Measurements from ENCODE around the gene DUSP28. TPM values are rescaled to one million over a fixed set of nuclear protein-coding genes. Genes with fewer than 3 reads are reported as not detected.

Gene DUSP28
- total and polyA plus RNA-seq, 2 of the 8 experiments (the other 6 are each of a cell fraction or from before 2014, with no cell fraction given): 2.1 to 2.3 TPM

DNA sequence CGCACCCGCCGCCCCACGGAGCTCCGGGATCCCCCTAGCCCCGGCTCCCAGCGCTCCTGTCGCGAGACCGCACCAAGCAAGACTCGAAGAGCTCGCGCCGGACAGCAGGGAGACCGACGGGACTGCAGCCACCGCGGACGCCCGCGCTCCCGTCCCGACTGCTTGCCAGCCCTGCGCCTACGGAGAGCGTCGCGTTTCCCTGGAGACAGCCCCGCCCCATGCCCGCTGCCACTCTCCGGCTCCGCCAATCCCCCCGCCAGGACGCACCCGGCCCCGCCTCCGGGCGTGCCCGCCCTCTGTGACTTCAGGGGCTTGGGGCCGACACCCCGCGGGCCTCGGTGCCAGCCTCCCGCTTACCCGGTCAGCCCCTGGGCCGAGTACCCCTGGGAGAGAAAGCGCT lies 2.3 kb upstream of the DUSP28 start, which contains the start of gene ANKMY1:
ANKMY1 (minus strand) TSS at position 181 of the 400 bp plus-strand sequence. CDS start 653 bp downstream, outside the sequence.
- Histone ChIP-seq H4K5ac (ENCODE audit: insufficient read length, low read depth, low read length) (no peak within 1 kb of the TSS), H3K4me3 (ENCODE audit: extremely low read depth in 1 of 4, insufficient read depth in 2 of 4, low read depth in 3 of 4, low read length in 4 of 4) (peak within 1 kb of the TSS; percentile 3 to 55 (median 11); a peak in 3 of 8 replicates), H2BK120ac (replicated peaks; ENCODE audit: low read depth, low read length) (no peak within 1 kb of the TSS), H3K27me3 (replicated peaks in 1 of 4; ENCODE audit: control insufficient read depth in 3 of 4, extremely low read depth in 1 of 4, insufficient read depth in 3 of 4, low read length in 3 of 4) (peaks cover 3 to 33% (median 22%) of the 10 kb centered on the region in 4 experiments), H4K91ac (replicated peaks; ENCODE audit: insufficient read length, low read length) (peak within 1 kb of the TSS; percentile 41), H3K79me1 (ENCODE audit: low read depth, low read length) (0 out of 2 replicates have a peak, but pooled peaks cover 2% of the 10 kb centered on the region), H3K23ac (ENCODE audit: insufficient read length) (no peak within 1 kb of the TSS), H2AFZ (ENCODE audit: low read length) (no peak within 1 kb of the TSS), H3K14ac (ENCODE audit: insufficient read length) (no peak within 1 kb of the TSS), H2BK12ac (ENCODE audit: low read depth, low read length) (peak within 1 kb of the TSS; percentile 39; the same call in 1 of the 2 replicates), H2BK15ac (ENCODE audit: low read length) (no peak within 1 kb of the TSS), H2AK5ac (ENCODE audit: low read depth, low read length) (peak within 1 kb of the TSS; percentile 6; the same call in 1 of the 2 replicates), H3K56ac (replicated peaks; ENCODE audit: insufficient read length, low read depth, low read length) (no peak within 1 kb of the TSS), H3K18ac (ENCODE audit: extremely low read depth, low read length) (no peak within 1 kb of the TSS; the same call in 1 of the 2 replicates), H3K9me3 (ENCODE audit: insufficient read depth in 2 of 2, low read depth in 1 of 2, low read length in 1 of 2) (no peaks in the 10 kb centered on the region), H2BK20ac (ENCODE audit: low read length) (no peak within 1 kb of the TSS), H3K79me2 (ENCODE audit: control insufficient read depth in 1 of 2, insufficient read depth in 2 of 2, low read length in 2 of 2) (no peaks in the 10 kb centered on the region), H3K4ac (replicated peaks; ENCODE audit: insufficient read length, low read depth, low read length) (no peak within 1 kb of the TSS), H3K27ac (ENCODE audit: low read depth, low read length) (no peak within 1 kb of the TSS), H3K4me2 (ENCODE audit: insufficient read depth in 1 of 2, low read depth in 2 of 2, low read length in 2 of 2) (peak within 1 kb of the TSS; percentile 60 to 77), H3K9ac (replicated peaks in 1 of 4; ENCODE audit: extremely low read depth in 1 of 4, low read depth in 3 of 4, low read length in 3 of 4) (no peak within 1 kb of the TSS; a peak in 3 of 7 replicates), H4K20me1 (replicated peaks in 1 of 2; ENCODE audit: control insufficient read depth in 1 of 2, insufficient read depth in 2 of 2, low read length in 2 of 2) (peaks cover 0 to 4% of the 10 kb centered on the region in 2 experiments), H2BK5ac (ENCODE audit: low read depth, low read length) (no peak within 1 kb of the TSS), H3K23me2 (ENCODE audit: low read depth, low read length) (peaks cover 4% of the 10 kb centered on the region; the same call in 1 of the 2 replicates), H3K4me1 (replicated peaks in 1 of 4; ENCODE audit: control insufficient read depth in 3 of 4, insufficient read depth in 4 of 4, low read length in 3 of 4) (peaks cover 0 to 16% (median 10%) of the 10 kb centered on the region in 4 experiments; a peak in 5 of 7 replicates), H4K8ac (ENCODE audit: extremely low read depth, insufficient read depth, low read length) (peak within 1 kb of the TSS; percentile 91), H3K36me3 (ENCODE audit: control insufficient read depth in 2 of 4, insufficient read depth in 4 of 4, low read length in 3 of 4) (no peaks in the 10 kb centered on the region; a peak in 1 of 8 replicates)
- 0% methylated on average over 12 of the region's 47 CpGs; no CpG with 5 or more reads in 1 of the 2 experiments for WGBS, 2 experiments (ENCODE audit: extremely low coverage in 1 of 2, insufficient coverage in 1 of 2, insufficient read length in 1 of 2, insufficient replicate concordance in 2 of 2, low coverage in 1 of 2, low lambda C conversion rate in 2 of 2, missing lambda C conversion rate in 1 of 2)
- DNase-seq (ENCODE audit: low read depth in 1 of 2, low spot score in 2 of 2) (peak in 1 of 2 experiments; percentile 93), FAIRE-seq (no peak)
- ChIA-PET POLR2A (ENCODE audit: partially characterized antibody) (interaction anchor here (0.9 kb wide), 1 partner anchor 9 kb away, joined by 4 read pairs; no protein-coding TSS in a partner anchor), CTCF (ENCODE audit: partially characterized antibody) (interaction anchor here (1.0 to 2.4 kb wide), 3 partner anchors 8 to 108 kb away, joined by 5 to 11 read pairs (median 8); partner anchors contain the start of gene CAPN10)
- TF ChIP-seq EGR1 (IDR thresholded peaks at IDR 0.05; ENCODE audit: borderline replicate concordance, low read depth, low read length) (no peak), EP300 (IDR thresholded peaks at IDR 0.05; ENCODE audit: borderline replicate concordance in 1 of 2, low read depth in 2 of 2, low read length in 2 of 2) (no peak), SP4 (IDR thresholded peaks at IDR 0.05; ENCODE audit: low read length) (0 out of 2 replicates have a peak, but pooled peaks have one; percentile 32), POU5F1 (IDR thresholded peaks at IDR 0.05; ENCODE audit: low read depth, low read length) (no peak), SIN3A (conservative IDR thresholded peaks at IDR 0.05 in 1 of 2, IDR thresholded peaks at IDR 0.05 in 1 of 2; ENCODE audit: low read depth in 1 of 2, low read length in 2 of 2) (peak in 1 of 2 experiments; percentile 92; a peak in 2 of 4 replicates), TAF7 (optimal IDR thresholded peaks at IDR 0.05; ENCODE audit: borderline replicate concordance, low read depth, low read length) (no peak), PHF8 (conservative IDR thresholded peaks at IDR 0.05; ENCODE audit: low read depth, low read length) (no peak; the same call in 1 of the 2 replicates), SIX5 (IDR thresholded peaks at IDR 0.05; ENCODE audit: low read depth, low read length) (no peak), GABPA (IDR thresholded peaks at IDR 0.05; ENCODE audit: borderline replicate concordance, insufficient read depth, low read length) (no peak), SP2 (IDR thresholded peaks at IDR 0.05; ENCODE audit: low read length) (no peak)
- TF ChIP-seq, protein P1, sequence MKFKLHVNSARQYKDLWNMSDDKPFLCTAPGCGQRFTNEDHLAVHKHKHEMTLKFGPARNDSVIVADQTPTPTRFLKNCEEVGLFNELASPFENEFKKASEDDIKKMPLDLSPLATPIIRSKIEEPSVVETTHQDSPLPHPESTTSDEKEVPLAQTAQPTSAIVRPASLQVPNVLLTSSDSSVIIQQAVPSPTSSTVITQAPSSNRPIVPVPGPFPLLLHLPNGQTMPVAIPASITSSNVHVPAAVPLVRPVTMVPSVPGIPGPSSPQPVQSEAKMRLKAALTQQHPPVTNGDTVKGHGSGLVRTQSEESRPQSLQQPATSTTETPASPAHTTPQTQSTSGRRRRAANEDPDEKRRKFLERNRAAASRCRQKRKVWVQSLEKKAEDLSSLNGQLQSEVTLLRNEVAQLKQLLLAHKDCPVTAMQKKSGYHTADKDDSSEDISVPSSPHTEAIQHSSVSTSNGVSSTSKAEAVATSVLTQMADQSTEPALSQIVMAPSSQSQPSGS (IDR thresholded peaks at IDR 0.05; ENCODE audit: low read length): no peak

All from H1 (cell line).